Activated T-cell treated with anti-CD3 and anti-CD28 coated beads, Interleukin-2, amount 50 U/mL, for 24 hours (primary cell): ENCODE results near the gene CX3CR1.
A peak's percentile ranks its signal among the peaks of the same experiment; 100 is the strongest.

ENCODE experiments used
- DNase-seq: peaks from one replicate; pipeline ENCODE4 v3.0.0-alpha.2; 2020
- H3K27ac Mint-ChIP-seq: 2 replicates; pipeline ENCODE4 v1.8.0; 2020; ENCODE audit warnings: mild to moderate bottlenecking, mixed read lengths
- H3K27me3 Mint-ChIP-seq: 2 replicates; pipeline ENCODE4 v1.8.0; 2020; ENCODE audit warnings: mixed read lengths
- H3K36me3 Mint-ChIP-seq: 2 replicates; pipeline ENCODE4 v1.8.0; 2020; ENCODE audit warnings: low read depth, mixed read lengths
- H3K4me1 Mint-ChIP-seq: 2 replicates; pipeline ENCODE4 v1.8.0; 2020; ENCODE audit warnings: low read depth, mixed read lengths
- H3K4me3 Mint-ChIP-seq: 2 replicates; pipeline ENCODE4 v1.8.0; 2020; ENCODE audit warnings: mild to moderate bottlenecking, moderate library complexity, mixed read lengths
- H3K9me3 Mint-ChIP-seq: 2 replicates; pipeline ENCODE4 v1.8.0; 2020; ENCODE audit warnings: mixed read lengths

CX3CR1 gene

DNA sequence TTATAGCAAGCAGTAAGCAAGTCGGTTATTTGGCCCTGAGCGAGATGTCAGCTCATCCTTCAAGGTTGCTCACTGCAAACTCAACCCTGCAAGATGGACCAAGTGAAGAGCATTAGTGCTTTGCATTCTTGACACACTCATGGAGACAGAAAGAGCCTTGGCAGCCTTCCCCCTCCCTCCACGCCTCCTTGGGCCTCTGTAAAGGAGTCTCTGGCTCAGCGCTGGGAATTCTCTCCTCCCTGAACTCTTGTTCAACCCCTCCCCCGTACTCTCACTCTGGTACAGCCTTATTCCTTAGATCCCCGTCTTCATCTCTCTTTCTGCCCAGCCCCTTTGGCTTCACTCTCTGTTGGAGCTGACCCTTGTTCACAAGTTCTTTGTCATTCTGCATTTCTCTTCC lies 2.2 kb upstream of the CX3CR1 start:
- no peaks in the 10 kb centered on the region for H3K27me3 Mint-ChIP-seq
- no peaks in the 10 kb centered on the region for H3K36me3 Mint-ChIP-seq
- no peak overlapping the region for H3K27ac Mint-ChIP-seq
- H3K4me3 Mint-ChIP-seq, result no peak overlapping the region
- no peak for DNase-seq
- H3K4me1 Mint-ChIP-seq, result peaks cover 9% of the 10 kb centered on the region
- no peaks in the 10 kb centered on the region for H3K9me3 Mint-ChIP-seq

DNA sequence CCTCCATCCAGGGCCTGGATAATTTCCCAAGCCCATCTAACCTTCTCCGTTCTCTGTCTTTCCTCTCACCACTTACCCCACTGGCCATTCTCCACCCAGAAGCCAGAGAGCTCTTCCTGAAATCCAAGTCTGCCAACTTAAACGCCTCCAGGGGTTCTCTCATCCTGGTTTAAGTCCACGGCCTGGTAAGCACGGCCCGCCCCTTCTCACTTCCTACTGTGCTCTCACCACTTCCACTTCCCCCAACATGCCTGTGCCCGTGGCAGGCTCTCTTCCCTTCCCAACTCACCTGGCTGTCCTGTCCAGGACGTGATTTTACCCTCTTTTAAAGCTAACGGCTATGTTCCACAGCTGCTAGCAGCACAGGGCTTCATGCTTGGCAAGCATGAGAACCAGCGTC lies 1.7 kb upstream of the CX3CR1 start:
- no peak overlapping the region for H3K4me3 Mint-ChIP-seq
- no peaks in the 10 kb centered on the region for H3K36me3 Mint-ChIP-seq
- H3K27me3 Mint-ChIP-seq, result no peaks in the 10 kb centered on the region
- no peaks in the 10 kb centered on the region for H3K9me3 Mint-ChIP-seq
- H3K4me1 Mint-ChIP-seq, result peaks cover 11% of the 10 kb centered on the region
- H3K27ac Mint-ChIP-seq, result no peak overlapping the region
- DNase-seq, result no peak

DNA sequence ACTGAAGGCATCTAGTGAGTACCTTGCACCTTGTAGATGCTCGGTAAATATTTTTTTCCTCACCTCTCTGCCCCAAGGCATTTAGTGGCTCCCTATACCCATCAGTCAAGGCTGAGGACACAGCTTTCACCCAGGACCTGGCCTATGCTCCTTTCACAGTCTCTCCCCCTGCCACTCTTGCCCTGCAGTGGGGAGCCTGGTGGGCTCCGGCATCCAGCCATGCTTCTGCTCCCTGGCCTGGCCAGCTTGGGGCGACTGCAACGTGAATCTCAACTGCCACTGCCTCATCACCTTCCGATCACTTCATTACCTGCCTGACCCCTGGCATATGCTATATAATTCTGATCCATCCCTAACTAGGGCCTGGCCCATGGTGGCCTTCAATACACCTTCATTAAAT lies 735 bp upstream of the CX3CR1 start:
- DNase-seq, result no peak
- Mint-ChIP-seq H3K9me3 (no peaks in the 10 kb centered on the region), H3K4me1 (peaks cover 11% of the 10 kb centered on the region), H3K36me3 (no peaks in the 10 kb centered on the region), H3K27ac (no peak overlapping the region), H3K27me3 (no peaks in the 10 kb centered on the region), H3K4me3 (no peak overlapping the region)

DNA sequence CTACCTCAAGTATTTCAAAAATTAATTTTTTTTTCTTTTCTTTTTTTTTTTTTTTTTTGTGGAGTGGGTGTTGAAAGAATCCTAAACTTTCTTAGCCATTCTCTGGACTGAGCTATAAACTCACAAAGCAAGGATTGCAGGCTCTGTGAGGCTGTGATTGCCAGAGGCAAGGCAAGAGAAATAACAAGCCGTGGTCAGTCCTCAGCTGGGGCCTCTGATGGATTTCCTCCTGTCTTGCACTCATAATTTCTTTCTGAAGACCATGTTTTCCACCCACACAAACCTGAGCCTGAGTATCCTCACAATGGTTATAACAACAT lies 1.3 kb downstream of the CX3CR1 start:
- Mint-ChIP-seq H3K4me1 (peaks cover 2% of the 10 kb centered on the region), H3K27ac (no peak overlapping the region), H3K4me3 (no peak overlapping the region), H3K36me3 (no peaks in the 10 kb centered on the region), H3K27me3 (no peaks in the 10 kb centered on the region), H3K9me3 (no peaks in the 10 kb centered on the region)
- no peak for DNase-seq

DNA sequence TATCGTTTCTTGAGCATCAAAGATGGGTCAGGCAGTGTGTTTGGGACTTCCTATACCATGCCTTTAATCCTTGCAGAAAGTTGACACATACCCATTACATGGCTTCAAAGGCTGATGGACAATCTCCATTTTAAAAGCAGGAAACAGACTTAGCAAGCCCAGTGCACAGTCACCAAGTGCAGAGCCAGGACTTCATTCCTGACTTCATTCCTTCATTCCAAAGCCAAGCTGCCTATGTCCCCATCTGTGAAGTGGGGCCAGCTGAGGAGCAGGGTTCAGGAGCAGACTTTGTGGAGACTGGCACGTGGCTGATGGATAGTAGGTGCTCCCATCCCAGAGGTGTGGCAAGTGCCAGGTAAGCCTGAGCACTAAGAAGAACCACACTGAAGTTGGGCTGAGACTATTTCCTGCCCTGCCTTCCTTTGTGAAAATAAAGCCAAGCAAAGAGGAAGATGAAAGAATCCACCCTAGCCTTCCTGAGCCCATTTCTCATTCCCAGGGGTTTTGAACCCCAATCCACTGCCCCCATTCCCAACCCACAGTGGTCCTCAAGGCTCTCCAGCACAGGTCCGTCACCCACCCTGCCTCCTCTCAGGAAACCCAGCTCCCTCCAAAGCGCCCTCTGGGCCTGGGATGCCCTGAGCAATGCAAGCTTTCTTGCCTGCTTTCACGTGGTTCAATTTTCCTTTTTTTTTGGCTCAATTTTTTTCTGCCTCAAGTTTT lies 1.8 kb downstream of the CX3CR1 start:
- no peaks in the 10 kb centered on the region for H3K36me3 Mint-ChIP-seq

DNA sequence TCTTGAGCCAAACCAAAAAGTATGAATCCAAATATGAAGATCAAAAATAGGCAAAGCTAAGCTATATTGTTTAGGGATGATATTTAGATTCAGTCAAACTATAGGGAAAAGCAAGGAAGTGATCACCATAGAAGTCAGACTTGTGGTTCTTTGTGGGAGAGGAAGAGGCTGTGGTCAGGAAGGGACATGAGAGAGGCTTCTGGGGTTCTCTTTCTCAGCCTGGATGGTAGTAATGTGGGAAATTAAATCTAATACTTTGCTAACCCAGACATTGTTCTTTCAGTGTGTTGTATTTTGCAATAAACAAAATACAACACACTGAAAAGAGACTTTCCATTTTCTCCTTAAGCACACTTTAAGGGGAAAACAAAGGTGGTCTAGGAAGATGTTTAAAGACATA lies 3.1 kb downstream of the CX3CR1 start:
- no peaks in the 10 kb centered on the region for H3K36me3 Mint-ChIP-seq

More for the DNA sequence above, 1.8 kb downstream of the CX3CR1 start:
- H3K9me3 Mint-ChIP-seq, result no peaks in the 10 kb centered on the region
- no peak overlapping the region for H3K27ac Mint-ChIP-seq
- H3K4me1 Mint-ChIP-seq, result peaks cover 2% of the 10 kb centered on the region
- H3K27me3 Mint-ChIP-seq, result no peaks in the 10 kb centered on the region
- no peak overlapping the region for H3K4me3 Mint-ChIP-seq
- no peak for DNase-seq

DNA sequence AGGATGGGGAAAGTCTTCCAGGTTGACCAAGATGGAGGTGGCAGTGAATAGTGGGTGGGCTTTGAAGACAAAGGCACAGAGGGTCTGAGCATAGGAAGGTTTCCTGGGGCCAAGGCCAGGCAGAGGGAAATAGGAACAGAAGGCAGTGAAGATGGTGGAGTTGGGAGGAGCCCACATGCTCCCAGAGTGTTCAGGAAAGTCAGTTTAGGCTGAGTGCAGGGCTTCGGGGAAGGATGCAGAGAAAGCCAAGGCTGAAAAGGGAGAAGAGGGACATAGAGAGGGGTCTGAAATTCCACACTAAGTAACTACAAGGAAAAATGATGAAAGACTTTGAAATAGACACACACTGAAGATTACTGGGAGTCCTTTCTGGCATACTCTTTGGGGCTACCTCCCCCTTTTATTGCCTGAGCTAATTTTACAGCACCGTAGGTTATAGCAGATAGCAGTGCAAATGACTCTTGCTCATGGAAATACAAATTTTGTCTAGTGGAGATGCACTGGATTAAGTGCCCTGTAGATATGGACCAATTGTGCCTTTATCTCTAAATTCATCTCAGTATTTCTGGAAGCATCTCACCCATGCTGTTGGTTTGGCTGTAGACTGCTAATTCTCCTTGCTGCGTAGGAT lies 3.8 kb downstream of the CX3CR1 start:
- Mint-ChIP-seq H3K9me3 (no peaks in the 10 kb centered on the region), H3K4me3 (no peak overlapping the region), H3K27ac (no peak overlapping the region), H3K36me3 (no peaks in the 10 kb centered on the region), H3K4me1 (peaks cover 2% of the 10 kb centered on the region), H3K27me3 (no peaks in the 10 kb centered on the region)
- DNase-seq, result peak; percentile 7

More for the DNA sequence above, 3.1 kb downstream of the CX3CR1 start:
- Mint-ChIP-seq H3K27ac (no peak overlapping the region), H3K4me1 (peaks cover 2% of the 10 kb centered on the region), H3K9me3 (no peaks in the 10 kb centered on the region), H3K27me3 (no peaks in the 10 kb centered on the region), H3K4me3 (no peak overlapping the region)
- DNase-seq, result no peak

DNA sequence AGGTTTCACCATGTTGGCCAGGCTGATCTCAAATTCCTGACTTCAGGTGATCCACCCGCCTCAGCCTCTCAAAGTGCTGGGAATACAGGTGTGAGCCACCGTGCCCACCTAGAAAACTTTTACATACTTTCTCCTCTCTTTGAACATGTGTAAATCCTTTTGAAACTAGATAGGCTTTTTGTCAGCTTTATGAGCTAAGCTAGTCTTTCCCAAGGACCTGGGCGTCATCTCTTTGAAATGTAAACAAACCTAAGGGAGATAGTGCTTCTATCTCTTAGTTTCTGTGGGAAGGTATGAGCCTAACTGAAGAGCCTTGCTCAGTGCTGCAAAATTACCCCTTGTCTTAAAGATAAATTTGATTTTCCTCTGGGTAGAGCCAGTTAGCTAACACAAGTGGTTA lies 4.8 kb downstream of the CX3CR1 start:
- no peaks in the 10 kb centered on the region for H3K27me3 Mint-ChIP-seq
- H3K4me1 Mint-ChIP-seq, result peaks cover 2% of the 10 kb centered on the region
- no peak overlapping the region for H3K4me3 Mint-ChIP-seq
- H3K36me3 Mint-ChIP-seq, result no peaks in the 10 kb centered on the region
- H3K9me3 Mint-ChIP-seq, result no peaks in the 10 kb centered on the region
- no peak for DNase-seq
- H3K27ac Mint-ChIP-seq, result no peak overlapping the region

DNA sequence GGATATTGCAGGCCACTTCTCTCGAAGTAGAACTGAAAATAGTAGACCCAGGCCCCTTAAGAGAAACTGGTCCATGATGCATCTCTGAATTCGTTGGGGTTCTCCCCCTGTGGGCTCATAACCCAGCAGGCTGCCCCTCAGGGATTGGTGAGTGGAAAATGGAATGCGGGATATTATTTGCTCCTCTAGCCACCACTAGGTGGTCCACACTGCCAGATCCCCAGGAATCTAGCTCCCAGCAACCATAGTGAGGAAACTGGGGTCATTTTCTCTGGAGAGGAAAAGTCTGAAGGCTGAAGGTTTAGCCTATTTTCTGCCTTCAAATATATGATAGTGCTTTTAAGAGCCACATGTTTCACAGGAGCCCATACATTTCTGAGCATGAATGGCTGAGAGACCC lies 6.7 kb downstream of the CX3CR1 start:
- H3K36me3 Mint-ChIP-seq, result no peaks in the 10 kb centered on the region
- DNase-seq, result no peak
- H3K4me1 Mint-ChIP-seq, result peaks cover 11% of the 10 kb centered on the region
- H3K4me3 Mint-ChIP-seq, result no peak overlapping the region
- H3K27ac Mint-ChIP-seq, result no peak overlapping the region
- H3K9me3 Mint-ChIP-seq, result no peaks in the 10 kb centered on the region
- no peaks in the 10 kb centered on the region for H3K27me3 Mint-ChIP-seq

DNA sequence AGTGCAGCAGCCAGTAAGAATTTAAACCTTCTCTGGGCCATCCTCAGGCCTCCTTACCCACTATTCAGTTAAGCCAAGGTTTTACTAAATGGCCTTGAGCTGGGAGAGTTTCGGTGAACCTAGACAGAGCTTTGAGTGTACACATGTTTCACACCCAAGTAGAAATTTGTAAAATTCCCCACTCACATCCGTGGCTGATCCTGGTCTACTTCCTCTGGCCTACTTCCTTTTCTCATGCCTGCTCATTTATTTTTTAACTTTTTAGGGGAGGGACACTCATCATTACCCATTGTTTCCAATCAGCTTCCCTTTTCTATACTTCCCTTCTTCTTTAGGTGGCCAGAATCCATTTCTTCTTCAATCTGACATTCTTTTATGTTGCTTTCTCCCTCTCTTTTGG lies 7.6 kb downstream of the CX3CR1 start:
- peaks cover 21% of the 10 kb centered on the region for H3K4me1 Mint-ChIP-seq
- DNase-seq, result no peak
- no peaks in the 10 kb centered on the region for H3K36me3 Mint-ChIP-seq
- H3K27me3 Mint-ChIP-seq, result no peaks in the 10 kb centered on the region
- no peak overlapping the region for H3K27ac Mint-ChIP-seq
- H3K9me3 Mint-ChIP-seq, result no peaks in the 10 kb centered on the region
- no peak overlapping the region for H3K4me3 Mint-ChIP-seq

DNA sequence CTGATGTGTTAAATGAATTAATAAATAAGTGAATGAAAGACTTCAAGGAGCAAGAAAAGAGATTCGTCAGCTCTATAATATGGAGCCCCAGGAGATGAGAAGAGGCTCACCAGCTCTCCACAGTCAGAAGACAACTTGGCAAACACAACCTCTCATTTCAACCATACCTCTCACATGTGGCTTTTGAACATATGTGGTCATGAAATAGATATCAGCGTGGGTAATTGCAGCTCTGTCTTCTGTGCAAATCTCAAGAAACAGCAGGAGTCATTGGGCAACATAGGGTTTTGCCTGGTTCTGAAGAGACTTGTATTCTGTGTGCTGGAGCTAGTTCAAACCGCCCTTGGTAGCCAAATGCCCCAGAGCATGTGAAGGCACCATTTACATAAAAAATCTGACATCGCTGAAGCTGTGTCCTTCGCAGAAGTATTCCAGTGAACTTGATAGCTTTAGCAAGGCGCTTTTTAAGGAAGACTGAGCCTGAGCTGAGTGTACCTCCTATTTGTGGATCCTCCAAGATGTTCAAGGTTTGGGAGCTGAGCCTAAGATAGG lies 8.4 kb downstream of the CX3CR1 start:
- Mint-ChIP-seq H3K36me3 (no peaks in the 10 kb centered on the region), H3K9me3 (no peaks in the 10 kb centered on the region), H3K27me3 (no peaks in the 10 kb centered on the region), H3K4me3 (no peak overlapping the region), H3K4me1 (peaks cover 24% of the 10 kb centered on the region), H3K27ac (no peak overlapping the region)
- no peak for DNase-seq

DNA sequence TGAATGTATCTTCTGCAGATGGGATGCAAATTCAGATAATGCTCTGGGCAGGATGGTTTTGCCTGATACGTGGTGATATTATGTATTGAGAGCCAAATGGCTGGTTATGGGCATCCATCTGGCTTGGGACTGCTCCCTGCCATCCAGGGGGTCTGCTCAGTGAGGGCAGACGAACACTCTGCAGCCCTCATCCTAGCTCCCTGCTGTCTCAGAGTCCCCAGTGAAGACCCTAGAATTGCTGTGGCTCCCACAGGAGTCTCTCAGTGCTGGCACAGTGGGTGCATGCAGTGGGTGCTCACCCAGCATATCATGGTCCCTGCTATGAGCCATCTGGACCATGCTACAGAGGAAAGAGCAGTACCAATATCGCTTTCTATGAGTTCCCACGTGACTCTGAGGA lies 10.3 kb downstream of the CX3CR1 start:
- H3K27me3 Mint-ChIP-seq, result no peaks in the 10 kb centered on the region

DNA sequence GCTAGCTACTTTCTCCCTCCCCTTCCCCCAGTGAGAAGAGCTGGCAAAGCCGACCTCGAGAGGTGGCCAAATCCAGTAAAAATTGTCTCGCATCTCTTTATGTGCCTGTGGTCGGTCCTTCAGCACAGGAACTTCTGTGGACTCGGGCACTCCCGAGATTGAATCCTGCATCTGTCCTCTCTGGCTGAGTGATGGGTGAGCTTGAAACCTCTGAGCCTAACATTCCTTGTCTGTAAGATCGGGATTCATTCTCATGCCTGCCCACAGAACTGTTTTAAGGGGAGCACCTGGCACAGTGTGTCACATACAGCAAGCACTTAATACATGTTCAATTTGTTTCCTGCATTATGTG lies 11.3 kb downstream of the CX3CR1 start:
- H3K27ac Mint-ChIP-seq, result peak overlapping the region; percentile 67
- H3K4me3 Mint-ChIP-seq, result no peak overlapping the region
- peaks cover 3% of the 10 kb centered on the region for H3K9me3 Mint-ChIP-seq
- no peaks in the 10 kb centered on the region for H3K36me3 Mint-ChIP-seq
- peaks cover 39% of the 10 kb centered on the region for H3K4me1 Mint-ChIP-seq
- H3K27me3 Mint-ChIP-seq, result no peaks in the 10 kb centered on the region
- DNase-seq, result no peak

More for the DNA sequence above, 10.3 kb downstream of the CX3CR1 start:
- Mint-ChIP-seq H3K4me1 (peaks cover 35% of the 10 kb centered on the region), H3K9me3 (peaks cover 3% of the 10 kb centered on the region), H3K36me3 (no peaks in the 10 kb centered on the region), H3K27ac (no peak overlapping the region), H3K4me3 (no peak overlapping the region)
- no peak for DNase-seq

DNA sequence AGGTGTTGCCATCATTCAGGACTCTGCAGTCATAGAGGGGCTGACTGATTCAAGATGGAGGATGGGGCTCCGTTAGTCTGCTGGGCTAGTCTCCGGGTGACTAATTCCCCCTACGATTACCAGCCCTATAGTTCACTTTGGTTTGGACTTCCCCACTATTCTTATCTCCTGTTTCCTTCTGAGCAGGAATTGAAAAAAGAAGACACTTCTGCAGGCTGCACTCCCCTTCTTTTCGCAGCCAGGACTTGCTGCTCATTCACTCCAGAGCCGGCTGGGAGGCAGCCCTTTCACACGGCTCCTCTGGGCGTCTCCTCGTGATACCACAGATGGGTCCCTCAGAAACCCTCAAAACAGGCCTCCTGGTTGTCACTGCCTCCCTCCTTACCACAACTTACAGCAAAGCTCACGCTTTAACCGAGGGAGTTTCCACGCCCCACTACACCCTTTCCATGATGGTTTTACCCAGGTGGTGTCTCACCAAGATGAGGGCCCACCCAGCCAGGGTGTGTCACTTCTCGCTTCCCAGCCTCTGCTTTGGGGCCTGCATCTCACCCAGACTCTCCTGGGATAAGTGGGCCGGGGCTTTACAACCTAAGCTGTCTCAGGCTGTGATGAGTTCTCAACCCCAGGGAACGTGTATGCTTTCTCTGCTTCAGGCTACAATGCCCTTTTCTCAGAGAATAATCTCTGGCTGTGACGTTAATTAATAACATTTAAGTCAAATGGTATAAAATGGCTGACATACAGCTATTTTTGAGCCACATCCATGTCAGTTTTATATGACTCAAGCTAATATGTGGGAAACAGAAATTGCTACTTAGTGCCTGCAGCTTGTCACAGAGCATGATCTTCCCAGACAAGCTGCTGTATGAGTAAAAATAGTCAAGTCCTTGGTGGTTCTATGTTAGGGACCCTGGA lies 11.9 kb downstream of the CX3CR1 start:
- H3K4me1 Mint-ChIP-seq, result peaks cover 46% of the 10 kb centered on the region

DNA sequence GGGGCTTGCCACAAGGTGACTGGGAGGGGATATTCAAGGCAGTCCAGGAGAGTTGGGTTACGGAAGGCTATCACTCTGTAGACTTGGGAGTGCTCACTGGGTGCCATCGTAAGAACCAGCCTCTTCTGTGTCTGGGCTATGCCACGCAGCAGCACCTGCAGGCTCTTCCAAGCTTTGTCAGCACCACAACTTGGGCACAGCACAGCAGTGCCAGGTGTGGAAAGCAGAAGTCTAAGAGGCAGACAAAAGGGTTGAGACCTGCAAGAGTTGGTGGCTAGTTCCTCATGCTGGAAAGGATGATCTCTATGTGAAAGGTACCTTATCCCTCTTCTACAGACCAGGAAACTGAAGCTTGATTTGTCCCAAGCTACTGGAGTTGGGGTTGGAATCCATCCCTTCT lies 15.8 kb downstream of the CX3CR1 start:
- H3K36me3 Mint-ChIP-seq, result no peaks in the 10 kb centered on the region
- peaks cover 3% of the 10 kb centered on the region for H3K9me3 Mint-ChIP-seq
- DNase-seq, result no peak
- H3K4me1 Mint-ChIP-seq, result peaks cover 64% of the 10 kb centered on the region
- no peak overlapping the region for H3K27ac Mint-ChIP-seq
- H3K4me3 Mint-ChIP-seq, result no peak overlapping the region
- H3K27me3 Mint-ChIP-seq, result peaks cover 7% of the 10 kb centered on the region

More for the DNA sequence above, 11.9 kb downstream of the CX3CR1 start:
- H3K27me3 Mint-ChIP-seq, result no peaks in the 10 kb centered on the region
- peaks cover 3% of the 10 kb centered on the region for H3K9me3 Mint-ChIP-seq
- peak overlapping the region; percentile 63 for H3K4me3 Mint-ChIP-seq
- H3K27ac Mint-ChIP-seq, result peak overlapping the region; percentile 97
- H3K36me3 Mint-ChIP-seq, result no peaks in the 10 kb centered on the region
- peak; percentile 78 for DNase-seq
